SK-N-DZ (cell line): ENCODE results near the gene MACO1.
"Not testable (repeated sequence)": the region's sequence is repeated elsewhere in the genome, so short reads cannot be mapped to it uniquely, and the experiment has no call there.

Experiments
- DNase-seq: peaks from one replicate; pipeline ENCODE4 v3.0.0-alpha.2; 2015; ENCODE audit warnings: low spot score

MACO1 gene

DNA sequence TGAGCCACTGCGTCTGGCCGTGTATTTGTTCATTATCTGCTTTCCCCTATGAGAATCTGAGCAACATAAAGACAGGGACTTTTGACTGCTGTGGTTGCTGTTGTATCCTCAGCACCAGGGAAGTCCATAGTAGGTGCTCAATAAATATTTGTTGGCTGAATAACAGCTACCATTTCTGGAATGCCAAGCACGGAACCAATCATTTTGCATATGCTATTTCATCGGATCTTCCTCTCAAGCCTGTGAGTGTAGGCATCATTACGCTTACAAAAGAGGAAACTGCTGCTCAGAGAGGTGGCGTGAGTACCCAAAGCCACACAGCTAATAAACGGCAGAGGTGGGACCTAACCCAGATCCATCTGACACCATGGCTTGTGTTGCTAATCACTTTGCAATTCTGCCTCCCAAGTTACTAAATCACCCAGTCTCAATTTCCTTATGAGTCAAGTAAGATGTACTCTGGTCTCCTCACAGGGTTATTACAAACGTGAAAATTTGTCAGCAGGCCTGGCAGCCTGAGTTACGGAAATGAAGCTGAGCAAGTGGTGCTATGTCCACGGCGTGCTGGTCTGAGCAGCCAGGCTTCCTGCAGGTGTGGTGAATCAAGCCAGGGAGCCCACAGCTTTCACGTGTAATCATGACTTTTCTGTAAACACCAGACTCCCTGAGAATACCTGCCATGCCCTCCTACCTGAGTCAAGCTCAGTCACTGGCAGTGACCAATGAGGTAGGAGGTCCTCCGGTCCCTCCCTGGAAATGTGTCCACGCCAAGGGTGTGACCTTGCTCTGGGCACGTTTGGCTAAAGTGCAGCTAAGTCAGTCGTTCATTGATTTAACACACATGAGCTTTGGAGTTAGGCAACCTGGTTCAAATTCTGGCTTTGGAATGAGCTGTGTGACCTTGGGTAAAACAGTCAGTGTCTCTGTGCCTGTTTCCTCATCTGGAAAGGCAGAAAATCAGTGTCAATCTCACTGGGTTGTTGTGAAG, 5.3 kb upstream of the MACO1 start:
- no peak for DNase-seq

DNA sequence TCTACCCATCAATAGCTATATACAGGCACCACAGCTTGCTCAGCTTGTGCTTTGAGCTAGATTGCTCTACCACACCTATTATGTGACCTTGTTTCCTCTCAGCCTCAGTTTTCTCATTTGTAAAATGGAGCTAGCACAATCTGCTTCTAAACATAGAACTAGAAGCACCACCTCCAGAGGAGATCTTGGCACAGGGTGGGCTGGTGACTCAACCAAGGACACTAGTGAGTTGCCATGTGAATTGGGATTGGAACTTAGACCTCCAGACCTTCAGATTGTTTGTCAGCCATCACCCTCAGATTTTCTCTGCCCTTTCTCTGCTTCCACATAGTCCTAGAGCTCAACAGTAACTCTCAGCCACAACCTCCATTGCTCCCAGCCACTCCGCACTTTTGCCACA, 3.0 kb upstream of the MACO1 start:
- DNase-seq = no peak

DNA sequence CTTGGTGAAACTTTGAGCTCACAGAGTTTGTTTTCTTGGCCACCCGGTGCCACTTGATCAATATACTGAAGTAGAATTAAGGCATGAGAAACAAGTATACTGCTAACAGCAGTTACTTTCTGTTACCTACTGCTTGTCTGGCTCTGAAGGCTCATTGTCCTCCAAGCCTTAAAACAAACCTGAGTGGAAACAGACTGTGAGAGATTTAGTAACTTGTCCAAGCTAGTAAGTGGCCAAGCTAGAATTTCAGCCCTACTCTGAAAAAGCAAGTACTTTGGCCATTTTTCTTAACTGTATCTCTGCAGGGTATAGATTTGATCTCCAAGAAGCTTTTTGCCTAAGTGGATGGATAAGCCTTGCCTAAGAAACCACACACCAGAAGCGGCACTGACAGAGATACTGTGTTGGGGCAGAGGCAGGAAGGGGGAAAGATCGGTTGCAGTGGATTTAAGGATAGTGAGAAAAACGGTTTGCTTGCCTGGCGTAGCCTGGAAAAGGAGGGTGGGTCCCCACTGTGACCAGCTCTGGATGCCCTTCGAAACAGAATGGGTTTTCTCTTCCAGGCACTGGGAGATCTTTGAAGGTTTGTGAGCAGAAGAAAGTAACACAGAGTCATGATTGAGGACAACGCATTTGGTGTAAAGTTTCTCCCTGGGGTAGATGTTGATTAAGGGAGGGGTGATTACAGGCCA, 2.1 kb upstream of the MACO1 start:
- no peak for DNase-seq

DNA sequence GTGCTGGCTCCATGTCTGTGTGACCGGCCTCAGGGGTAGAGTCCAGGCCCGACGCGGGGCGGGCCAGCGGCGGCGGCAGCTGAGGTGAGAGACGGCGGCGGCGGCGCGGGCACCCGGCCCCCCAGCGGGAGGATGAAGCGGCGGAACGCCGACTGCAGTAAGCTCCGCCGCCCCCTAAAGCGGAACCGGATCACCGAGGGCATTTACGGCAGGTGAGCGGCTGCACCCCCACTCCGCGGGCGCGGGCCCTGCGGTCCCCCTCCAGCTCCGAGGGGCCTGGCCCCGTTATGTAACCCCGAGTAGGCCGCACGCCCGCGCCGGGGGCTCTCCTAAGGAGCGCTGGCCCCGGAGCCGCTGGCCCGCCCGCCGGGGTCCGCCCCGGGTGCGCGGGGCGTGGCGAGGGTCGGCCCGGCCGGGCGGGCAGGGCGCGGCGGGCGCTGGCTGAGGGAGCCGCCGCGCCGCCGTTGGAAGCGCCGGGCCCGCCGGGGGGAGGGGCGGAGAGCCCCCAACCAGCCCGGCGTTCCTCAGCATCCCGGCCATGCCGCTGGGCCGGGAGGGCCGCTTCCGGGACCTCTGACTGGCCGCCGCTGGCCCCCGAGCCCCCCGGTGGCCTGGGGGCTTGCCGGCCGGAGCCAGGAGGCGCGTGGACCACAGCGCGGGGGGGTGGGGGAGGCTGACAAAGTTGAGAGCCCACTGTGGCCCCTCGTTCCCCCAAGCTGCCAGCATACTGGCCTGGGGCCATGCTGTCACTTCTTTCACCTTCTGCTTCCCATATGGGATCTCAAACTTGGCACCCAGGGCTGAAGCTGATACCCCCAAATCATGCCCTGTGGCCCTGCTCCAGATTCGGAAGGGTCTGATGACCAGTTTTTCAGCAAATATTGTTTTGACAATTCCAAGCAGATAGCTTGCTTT, 527 bp downstream of the MACO1 start:
- DNase-seq = no peak

DNA sequence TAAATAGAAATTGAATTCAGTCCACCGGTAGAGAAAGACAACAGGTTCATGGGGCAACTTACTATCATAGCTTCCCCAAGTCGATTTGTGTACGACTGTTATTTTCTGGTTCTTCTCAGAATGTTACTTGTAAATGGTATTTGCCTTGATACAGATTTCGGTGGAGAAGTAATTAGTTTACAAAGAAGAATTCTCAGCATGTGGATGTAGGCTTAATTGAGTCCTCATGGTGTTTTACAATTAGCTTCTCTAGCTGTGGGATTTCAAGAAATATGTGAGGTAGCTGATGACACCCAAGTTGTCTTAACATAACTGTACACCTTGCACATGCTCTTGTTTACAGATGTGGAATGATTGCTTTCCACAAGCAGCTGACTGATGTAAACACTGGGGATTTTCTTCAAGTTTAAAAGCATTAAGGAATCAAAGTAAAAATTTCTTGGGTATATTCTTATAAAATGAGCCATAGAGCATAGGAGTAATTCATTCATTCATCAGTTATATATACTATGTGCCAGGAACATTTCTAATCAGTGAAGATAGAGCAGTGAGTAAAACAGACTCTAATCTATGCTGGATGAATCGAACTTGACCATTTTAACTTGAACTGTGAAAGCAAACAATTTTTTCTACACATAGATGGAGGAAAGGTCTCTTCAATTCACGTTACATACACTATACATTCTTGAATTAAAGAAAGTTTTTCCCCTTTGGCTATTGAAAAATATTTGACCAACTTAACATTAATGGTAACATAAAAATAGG, 1.4 kb downstream of the MACO1 start:
- no peak for DNase-seq

DNA sequence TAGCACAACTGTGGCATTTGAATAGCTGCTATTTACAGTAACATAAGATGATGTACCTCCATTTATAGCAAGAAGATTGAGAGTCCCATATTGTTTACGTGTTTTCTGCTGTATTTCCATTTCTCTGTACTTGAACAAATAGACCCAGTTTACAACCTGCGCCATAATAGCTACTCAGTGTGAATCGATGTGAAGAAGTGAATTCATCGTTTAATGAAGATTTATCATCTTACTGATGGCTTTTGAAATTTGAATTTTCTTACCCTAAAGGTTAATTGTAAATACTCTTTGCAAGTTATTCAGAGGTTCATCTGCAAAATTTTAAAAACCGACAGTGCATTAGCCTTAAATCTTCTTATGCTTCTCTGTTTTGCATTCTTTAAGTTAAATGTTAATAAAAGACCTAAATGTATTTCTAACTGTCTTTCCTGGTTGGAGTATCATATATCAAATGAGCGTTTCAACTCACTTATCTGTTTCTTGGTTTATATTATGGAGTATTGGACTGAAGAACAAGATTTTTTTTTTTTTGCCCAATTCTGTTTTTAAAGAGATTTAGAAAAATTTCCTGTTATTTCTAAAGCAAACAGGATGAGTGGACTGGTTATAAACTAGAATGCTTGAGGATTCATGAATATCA, 2.2 kb downstream of the MACO1 start:
- no peak for DNase-seq

DNA sequence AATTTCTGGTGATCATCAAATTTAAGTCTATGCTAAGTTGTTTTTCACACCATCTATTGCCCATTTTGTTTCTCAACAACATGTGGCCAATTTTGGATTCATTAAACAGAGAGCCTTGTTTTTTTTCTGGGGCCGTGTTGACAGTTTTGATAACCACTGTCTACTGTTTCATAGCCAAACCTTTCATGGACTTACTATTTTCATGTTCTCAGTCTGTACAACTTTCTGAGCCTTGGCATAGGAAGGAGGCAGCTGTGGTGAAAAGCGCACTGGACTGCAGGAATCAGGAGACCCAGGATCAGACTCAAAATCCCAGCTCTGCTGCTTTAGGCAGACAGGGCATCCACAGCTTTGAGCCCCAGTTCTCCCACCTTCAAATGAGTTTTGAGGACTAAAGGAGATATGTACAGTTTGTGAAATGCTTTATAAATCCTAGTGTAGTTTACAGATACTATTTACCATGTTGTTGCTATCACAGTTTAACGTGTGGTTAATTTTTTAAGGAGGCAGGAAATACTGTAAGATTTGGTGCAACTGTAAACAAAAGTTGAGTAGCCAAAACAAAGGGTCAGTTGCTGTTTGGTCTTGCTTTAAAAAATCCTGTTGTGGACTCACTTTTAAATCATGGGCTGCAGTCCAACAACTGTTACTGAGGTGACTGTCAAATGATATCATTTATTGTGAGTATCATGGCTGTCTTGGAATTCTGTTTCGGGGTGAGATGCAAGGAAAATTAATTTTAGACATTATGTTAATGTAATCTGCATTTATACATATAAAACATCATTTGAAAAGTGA, 2.9 kb downstream of the MACO1 start:
- no peak for DNase-seq

DNA sequence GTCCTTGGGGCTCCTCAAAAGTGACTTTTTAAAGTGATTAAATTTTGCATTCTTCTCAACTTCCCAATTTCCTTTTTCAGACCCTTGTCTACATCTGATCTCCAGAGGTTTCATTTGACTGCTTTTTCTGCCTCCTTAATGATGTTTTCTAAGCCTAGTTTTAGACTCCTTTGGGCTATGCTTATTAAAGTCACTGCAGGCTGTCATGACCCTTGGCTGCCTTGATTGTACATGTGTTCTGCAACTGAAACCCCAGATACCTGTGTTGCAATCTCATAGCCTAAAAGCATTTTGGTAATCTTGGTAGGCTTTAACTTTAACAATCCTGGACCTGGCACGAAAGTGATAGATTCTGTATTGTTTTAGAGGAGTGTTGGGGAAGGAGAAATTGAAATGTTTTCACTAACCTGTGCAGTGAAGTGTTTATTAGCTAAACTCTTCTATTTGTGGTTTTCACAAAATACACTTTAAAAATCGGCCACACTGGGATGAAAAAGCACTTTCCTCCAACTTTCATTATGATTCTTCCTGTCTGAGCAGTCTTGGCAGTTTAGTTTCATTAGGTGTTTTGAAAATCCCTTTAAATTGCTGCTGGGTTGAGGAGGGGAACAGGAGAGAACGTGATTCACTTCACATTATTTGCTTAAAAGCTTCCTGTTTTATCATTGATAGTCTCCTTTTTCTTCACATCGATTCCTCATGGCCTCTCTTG, 4.9 kb downstream of the MACO1 start:
- DNase-seq = no peak

DNA sequence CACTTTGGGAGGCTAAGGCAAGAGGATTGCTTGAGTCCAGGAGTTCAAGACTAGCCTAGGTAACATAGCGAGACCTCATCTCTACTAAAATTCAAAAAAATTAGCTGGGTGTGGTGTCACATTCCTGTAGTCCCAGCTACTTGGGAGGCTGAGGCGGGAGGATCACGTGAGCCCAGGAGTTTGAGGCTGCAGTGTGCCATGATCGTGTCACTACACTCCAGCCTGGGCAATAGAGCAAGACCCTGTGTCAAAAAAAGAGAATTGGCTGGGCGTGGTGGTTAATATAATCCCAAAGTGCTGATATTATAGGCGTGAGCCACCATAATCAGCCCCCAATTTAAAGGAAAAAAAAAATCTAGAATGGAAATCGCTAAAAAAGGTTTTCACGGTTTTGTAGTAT, 7.0 kb downstream of the MACO1 start:
- no peak for DNase-seq

DNA sequence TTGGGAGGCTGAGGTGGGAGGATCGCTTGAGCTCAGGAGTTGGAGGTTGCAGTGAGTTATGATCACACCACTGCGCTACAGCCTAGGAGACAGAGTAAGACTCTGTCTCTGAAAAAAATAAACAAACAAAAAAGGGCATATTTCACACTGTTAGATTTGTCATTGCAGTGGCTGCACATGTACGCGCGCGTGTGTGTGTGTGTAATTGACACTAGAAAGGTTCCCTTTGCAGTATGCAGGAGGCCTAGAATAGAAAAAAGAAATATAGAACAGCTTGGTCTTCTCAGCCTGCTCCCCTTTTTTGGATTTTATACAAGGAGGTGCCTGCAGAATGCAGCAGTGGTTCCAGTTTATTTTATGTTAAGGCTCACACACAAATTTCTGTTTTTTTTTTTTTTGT, 8.6 kb downstream of the MACO1 start:
- DNase-seq = no peak

DNA sequence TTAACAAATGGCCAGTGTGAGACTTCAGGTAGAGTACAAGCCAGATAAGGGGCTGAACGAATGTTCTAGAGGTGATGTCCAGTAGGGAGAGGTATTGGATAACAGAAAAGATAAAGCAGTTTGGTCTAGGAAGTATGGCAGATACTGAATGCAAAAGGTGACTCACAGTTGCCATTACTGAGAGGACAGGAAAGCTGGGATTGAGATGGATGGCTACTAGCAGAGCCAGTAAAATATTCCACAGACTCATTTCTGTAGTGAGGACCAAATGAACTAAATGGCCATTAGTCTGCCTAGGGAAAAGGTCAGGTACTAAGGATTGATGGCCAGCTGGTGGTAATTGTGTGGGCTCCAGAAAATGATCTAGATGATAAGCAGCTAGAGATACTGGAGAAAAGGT, 11.5 kb downstream of the MACO1 start:
- DNase-seq = peak; percentile 37

DNA sequence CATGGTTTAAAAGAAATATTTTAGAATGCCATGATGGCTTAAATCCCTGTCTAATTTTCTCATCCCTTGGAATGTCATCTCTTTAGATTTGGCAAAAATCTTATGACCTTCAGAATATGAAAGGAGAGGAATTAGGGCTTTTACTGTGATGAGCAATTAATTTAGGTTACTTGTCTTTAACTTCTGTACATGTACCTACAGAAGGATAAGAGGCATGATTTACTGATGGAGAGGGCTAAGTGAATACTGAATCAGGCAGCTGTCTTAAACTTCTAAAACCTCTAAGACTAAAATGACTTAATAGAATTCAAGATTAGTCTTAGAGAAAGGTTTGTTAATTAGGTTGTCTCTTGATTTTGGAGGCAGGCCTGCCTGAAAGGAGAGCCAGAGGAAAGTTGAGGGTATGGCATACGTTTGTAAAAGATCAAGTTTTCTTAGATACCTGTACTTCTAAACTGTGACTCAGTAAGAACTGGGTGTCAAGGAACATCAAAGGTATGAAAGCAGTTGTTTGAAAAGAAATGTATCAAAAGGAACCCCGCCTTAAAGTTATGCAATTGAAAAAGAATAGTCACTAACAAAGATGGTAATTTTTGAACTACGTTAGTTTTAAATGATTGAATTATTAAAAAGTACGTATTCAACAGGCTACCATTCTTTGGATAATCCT, 12.5 kb downstream of the MACO1 start:
- DNase-seq = no peak

DNA sequence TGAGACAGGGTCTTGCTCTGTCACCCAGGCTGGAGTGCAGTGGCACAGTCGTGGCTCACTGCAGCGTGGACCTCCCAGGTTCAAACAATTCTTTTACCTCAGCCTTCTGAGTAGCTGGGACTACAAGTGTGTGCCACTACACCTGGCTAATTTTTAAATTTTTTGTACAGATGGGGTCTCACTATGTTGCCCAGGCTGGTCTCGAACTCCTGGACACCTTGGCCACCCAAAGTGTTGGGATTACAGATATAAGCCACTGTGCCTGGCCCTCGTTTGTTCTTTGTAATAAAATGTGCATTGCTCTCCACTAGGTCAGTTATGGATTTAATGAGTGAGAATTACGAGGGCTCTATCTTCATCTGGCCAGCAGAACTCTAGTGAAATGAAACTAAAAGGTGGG, 13.9 kb downstream of the MACO1 start:
- not testable (repeated sequence) for DNase-seq

DNA sequence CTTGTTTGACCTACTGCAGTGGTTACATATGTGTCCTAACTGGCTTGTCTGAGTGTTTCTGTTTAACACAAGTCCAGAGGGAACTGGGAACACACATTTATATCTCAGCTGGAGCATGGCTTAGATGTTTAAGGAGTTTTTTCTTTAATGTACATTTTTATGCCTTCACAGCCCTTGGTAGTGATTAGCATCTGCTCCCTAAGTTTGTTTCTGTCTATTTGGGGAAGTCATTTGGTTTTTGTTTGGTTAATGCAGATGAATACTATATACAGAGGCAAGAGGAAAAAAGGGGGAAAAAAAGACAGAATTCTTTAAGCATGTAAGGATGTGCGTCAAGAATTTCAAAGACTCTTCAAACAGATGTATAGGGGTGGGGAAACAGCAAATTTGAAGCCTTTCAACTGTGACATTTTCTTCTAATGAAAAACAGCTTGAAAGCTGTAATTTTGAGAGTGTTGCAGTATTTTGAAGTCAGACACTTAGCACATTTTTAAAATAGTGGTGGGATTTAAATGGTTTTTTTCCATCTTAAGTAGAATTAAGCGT, 15.4 kb downstream of the MACO1 start:
- DNase-seq = no peak

DNA sequence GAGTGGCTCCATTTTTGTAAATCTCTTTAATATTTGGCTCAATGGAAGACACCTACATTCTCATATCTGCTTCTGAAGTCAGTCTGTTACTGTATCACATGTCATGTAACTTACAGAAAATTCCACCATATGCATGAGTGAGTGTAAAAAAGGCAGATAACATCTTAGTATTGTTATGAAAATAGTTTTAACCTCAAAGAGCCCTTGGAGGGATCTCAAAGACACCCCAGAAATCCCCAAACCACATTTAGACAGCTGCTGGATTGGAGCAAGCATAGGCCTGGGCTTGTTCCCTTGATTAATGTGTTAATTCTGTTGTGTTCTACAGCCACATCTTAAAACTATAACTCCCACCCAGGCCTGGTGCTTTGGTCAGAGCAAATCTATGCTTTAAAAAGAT, 16.9 kb downstream of the MACO1 start:
- no peak for DNase-seq

DNA sequence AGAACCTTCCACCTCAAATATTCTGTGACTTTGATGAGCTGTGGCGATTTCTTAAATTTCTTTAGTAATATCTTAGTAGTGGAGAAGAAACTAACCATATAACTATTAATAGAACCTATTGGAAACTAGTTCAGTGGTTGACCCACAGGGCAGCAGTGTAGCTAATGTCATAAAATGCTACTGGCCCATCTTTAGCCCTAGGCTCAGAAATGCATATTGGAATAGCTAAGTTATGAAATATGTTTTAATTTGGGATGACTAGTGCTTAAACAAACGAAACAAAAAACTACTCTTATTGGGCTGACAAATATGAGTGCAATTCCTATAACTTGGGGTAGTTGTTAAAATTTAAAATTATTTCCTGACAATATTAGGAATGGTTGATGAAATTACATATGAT, 20.2 kb downstream of the MACO1 start:
- DNase-seq = no peak

DNA sequence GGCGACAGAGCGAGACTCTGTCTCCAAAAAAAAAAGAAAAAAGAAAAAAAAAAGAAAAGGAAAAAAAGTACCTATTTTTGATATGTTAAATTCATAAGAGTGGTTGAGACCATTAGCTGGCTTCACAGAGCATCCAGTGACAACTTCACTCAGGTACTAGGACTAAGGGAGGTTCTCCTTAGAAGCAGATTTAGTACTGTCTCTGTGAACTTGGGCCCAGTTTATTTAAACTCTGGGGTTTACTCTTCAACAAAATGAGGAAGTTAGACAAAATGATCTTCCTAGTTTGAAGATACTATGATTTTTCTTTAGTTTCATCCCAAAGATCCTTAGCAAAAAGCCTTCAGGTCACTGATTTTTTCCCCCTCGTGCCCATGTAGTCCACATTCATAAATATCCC, 21.2 kb downstream of the MACO1 start:
- DNase-seq = no peak

DNA sequence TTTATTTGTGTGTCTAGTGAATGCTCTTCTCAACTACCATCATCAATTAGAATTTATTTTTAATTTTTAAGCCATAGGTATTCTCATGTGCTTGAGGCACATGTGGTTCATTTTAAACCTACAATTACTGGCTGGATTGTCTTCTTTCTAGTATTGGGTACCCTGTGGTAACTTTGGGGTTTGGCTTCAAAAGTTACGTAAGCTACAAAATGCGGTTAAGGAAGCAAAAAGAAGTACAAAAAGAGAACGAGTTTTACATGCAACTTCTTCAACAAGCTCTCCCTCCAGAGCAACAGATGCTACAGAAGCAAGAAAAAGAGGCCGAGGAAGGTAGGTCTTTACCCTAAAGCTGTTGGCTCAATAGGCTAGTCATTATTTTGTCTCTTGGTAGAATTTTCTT, 25.8 kb downstream of the MACO1 start:
- no peak for DNase-seq
